ENCODE measurements around the gene SLC4A1AP. TPM values are rescaled to one million over a fixed set of nuclear protein-coding genes. Genes with fewer than 3 reads are reported as not detected.

The SLC4A1AP gene
- total and polyA plus RNA-seq, 10 of the 15 experiments (the other 5 are each of a cell fraction or from before 2014, with no cell fraction given), result 6.5 to 30.1 (median 21.5) TPM

DNA sequence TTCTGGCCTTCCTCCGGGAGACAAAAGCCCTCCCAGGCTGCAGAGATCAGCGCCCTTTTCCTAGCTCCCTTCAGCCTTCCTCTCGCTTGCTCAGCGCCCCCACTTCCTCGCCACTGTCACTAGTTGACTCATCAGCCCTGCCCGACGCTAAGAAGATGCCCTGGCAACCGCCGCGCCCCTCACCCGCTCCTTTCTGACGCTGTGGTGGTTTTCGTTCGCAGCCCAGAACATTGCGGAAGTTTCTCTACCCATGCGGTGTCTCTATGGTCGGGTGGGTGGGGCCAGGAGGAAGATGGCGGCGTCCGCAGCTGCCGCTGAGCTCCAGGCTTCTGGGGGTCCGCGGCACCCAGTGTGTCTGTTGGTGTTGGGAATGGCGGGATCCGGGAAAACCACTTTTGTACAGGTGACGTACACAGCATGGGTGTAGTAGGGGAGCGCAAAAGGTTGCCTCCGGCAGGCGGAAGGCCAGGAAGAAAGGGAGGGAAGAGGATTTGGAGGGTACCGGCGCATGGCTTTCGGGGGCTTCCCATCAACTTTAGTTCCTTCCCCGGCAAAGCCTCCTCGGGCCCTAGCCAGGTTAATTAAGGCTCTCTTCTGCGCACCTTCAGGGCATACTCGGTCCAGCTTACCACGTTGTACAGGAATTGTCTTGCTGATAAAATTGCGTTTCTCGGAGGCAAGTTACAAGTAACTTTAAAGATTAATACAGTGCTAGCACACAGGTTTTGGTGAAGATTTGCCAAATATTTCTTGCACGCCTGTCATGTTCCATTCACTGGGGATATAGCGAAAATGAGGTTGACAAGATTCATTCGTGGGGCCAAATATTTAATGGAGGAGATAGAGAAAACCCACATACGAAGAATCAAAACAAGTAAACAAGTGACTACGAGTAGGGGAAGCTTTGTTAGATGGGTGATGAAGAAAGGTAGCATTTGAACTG is 34.7 kb upstream of the SLC4A1AP start, which contains the start of the genes CCDC121 and GPN1 (continued):
- peak; percentile 81; the same call in 1 of the 2 replicates for TF ChIP-seq CBFB (IDR thresholded peaks at IDR 0.05; ENCODE audit: low read depth)
- TF ChIP-seq IKZF1 (conservative IDR thresholded peaks at IDR 0.05), result peak; percentile 68
- no peak for TF ChIP-seq PAX8 (IDR thresholded peaks at IDR 0.05)
- TF ChIP-seq RB1 (IDR thresholded peaks at IDR 0.05; ENCODE audit: borderline replicate concordance), result peak; percentile 75; the same call in 1 of the 2 replicates
- TF ChIP-seq, protein P1, sequence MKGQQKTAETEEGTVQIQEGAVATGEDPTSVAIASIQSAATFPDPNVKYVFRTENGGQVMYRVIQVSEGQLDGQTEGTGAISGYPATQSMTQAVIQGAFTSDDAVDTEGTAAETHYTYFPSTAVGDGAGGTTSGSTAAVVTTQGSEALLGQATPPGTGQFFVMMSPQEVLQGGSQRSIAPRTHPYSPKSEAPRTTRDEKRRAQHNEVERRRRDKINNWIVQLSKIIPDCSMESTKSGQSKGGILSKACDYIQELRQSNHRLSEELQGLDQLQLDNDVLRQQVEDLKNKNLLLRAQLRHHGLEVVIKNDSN (IDR thresholded peaks at IDR 0.05; ENCODE audit: borderline replicate concordance, extremely low read length, insufficient read depth, low read depth, low read length), result no peak
- TF ChIP-seq, protein P2, sequence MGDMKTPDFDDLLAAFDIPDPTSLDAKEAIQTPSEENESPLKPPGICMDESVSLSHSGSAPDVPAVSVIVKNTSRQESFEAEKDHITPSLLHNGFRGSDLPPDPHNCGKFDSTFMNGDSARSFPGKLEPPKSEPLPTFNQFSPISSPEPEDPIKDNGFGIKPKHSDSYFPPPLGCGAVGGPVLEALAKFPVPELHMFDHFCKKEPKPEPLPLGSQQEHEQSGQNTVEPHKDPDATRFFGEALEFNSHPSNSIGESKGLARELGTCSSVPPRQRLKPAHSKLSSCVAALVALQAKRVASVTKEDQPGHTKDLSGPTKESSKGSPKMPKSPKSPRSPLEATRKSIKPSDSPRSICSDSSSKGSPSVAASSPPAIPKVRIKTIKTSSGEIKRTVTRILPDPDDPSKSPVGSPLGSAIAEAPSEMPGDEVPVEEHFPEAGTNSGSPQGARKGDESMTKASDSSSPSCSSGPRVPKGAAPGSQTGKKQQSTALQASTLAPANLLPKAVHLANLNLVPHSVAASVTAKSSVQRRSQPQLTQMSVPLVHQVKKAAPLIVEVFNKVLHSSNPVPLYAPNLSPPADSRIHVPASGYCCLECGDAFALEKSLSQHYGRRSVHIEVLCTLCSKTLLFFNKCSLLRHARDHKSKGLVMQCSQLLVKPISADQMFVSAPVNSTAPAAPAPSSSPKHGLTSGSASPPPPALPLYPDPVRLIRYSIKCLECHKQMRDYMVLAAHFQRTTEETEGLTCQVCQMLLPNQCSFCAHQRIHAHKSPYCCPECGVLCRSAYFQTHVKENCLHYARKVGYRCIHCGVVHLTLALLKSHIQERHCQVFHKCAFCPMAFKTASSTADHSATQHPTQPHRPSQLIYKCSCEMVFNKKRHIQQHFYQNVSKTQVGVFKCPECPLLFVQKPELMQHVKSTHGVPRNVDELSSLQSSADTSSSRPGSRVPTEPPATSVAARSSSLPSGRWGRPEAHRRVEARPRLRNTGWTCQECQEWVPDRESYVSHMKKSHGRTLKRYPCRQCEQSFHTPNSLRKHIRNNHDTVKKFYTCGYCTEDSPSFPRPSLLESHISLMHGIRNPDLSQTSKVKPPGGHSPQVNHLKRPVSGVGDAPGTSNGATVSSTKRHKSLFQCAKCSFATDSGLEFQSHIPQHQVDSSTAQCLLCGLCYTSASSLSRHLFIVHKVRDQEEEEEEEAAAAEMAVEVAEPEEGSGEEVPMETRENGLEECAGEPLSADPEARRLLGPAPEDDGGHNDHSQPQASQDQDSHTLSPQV (IDR thresholded peaks at IDR 0.05), result no peak
- peak; percentile 92 for TF ChIP-seq RUNX3 (IDR thresholded peaks at IDR 0.05; ENCODE audit: low read length)
- TF ChIP-seq BMI1 (IDR thresholded peaks at IDR 0.05; ENCODE audit: borderline replicate concordance), result peak; percentile 92
- TF ChIP-seq ZZZ3 (IDR thresholded peaks at IDR 0.05; ENCODE audit: control insufficient read depth, insufficient read length, low read depth), result no peak
- peak; percentile 78 for TF ChIP-seq KLF5 (IDR thresholded peaks at IDR 0.05; ENCODE audit: partially characterized antibody)
- 0 out of 2 replicates have a peak, but pooled peaks have one; percentile 32 for TF ChIP-seq MTA2 (IDR thresholded peaks at IDR 0.05; ENCODE audit: low read depth)
- TF ChIP-seq NBN (IDR thresholded peaks at IDR 0.05), result peak; percentile 89; the same call in 1 of the 2 replicates
- peak; percentile 77 for TF ChIP-seq IRF4 (IDR thresholded peaks at IDR 0.05; ENCODE audit: low read depth, low read length)
- TF ChIP-seq LARP7 (IDR thresholded peaks at IDR 0.05), result no peak
- no peak for TF ChIP-seq SMARCA5 (IDR thresholded peaks at IDR 0.05)
- peak; percentile 91 for TF ChIP-seq CREM (IDR thresholded peaks at IDR 0.05; ENCODE audit: low read depth)
- TF ChIP-seq CBX5 (IDR thresholded peaks at IDR 0.05; ENCODE audit: low read depth), result no peak
- TF ChIP-seq, protein P3, sequence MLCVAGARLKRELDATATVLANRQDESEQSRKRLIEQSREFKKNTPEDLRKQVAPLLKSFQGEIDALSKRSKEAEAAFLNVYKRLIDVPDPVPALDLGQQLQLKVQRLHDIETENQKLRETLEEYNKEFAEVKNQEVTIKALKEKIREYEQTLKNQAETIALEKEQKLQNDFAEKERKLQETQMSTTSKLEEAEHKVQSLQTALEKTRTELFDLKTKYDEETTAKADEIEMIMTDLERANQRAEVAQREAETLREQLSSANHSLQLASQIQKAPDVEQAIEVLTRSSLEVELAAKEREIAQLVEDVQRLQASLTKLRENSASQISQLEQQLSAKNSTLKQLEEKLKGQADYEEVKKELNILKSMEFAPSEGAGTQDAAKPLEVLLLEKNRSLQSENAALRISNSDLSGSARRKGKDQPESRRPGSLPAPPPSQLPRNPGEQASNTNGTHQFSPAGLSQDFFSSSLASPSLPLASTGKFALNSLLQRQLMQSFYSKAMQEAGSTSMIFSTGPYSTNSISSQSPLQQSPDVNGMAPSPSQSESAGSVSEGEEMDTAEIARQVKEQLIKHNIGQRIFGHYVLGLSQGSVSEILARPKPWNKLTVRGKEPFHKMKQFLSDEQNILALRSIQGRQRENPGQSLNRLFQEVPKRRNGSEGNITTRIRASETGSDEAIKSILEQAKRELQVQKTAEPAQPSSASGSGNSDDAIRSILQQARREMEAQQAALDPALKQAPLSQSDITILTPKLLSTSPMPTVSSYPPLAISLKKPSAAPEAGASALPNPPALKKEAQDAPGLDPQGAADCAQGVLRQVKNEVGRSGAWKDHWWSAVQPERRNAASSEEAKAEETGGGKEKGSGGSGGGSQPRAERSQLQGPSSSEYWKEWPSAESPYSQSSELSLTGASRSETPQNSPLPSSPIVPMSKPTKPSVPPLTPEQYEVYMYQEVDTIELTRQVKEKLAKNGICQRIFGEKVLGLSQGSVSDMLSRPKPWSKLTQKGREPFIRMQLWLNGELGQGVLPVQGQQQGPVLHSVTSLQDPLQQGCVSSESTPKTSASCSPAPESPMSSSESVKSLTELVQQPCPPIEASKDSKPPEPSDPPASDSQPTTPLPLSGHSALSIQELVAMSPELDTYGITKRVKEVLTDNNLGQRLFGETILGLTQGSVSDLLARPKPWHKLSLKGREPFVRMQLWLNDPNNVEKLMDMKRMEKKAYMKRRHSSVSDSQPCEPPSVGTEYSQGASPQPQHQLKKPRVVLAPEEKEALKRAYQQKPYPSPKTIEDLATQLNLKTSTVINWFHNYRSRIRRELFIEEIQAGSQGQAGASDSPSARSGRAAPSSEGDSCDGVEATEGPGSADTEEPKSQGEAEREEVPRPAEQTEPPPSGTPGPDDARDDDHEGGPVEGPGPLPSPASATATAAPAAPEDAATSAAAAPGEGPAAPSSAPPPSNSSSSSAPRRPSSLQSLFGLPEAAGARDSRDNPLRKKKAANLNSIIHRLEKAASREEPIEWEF (IDR thresholded peaks at IDR 0.05; ENCODE audit: insufficient replicate concordance, low read depth, low read length), result no peak
- TF ChIP-seq ZSCAN29 (IDR thresholded peaks at IDR 0.05), result no peak
- peak; percentile 20; the same call in 1 of the 2 replicates for TF ChIP-seq TCF3 (IDR thresholded peaks at IDR 0.05; ENCODE audit: borderline replicate concordance, insufficient read depth, low read depth, low read length)
- no peak for TF ChIP-seq SREBF1 (IDR thresholded peaks at IDR 0.05; ENCODE audit: low read length)
